ENCODE data around the gene TOR1B. TPM values are rescaled to one million over a fixed set of nuclear protein-coding genes. Genes with fewer than 3 reads are reported as not detected.
A peak's percentile ranks its signal among the peaks of the same experiment; 100 is the strongest.
"Not testable (repeated sequence)": the region's sequence is repeated elsewhere in the genome, so short reads cannot be mapped to it uniquely, and the experiment has no call there.

TOR1B gene
- polyA plus RNA-seq, 1 of the 3 experiments (the other 2 are of a cell fraction), result 37.4 TPM

DNA sequence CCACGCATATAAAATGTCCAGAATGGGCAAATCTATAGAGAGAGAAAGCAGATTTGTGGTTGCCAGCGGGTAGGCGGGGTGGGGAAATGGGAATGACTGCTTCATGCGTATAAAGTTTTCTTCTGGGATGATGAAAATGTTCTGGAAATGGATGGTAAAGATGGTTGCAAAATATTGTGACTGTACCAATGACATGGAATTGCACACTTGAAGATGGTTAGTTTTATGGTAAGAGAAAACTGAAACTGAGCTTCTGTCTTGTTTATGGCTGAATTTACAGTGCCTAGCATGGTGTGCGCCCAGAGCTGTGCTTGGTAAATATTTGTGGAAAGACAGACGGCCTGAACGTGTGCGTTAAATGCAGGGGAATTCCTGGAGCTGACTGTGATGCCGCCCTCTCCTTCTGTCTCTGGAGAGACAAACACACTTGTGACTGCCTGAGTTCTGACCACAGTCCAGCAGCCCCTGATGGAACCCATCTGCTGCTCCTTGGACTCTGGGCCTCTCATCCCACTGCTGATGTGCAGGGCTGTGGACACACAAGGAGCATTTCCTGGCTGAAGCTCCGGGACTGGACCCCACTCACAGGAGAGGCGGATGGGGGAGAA lies 41.6 kb upstream of the TOR1B start:
- Histone ChIP-seq H3K4me3 (ENCODE audit: low read depth in 2 of 2, low read length in 1 of 2) (no peak overlapping the region), H3K9me2 (no peaks in the 10 kb centered on the region), H3K4me2 (no peak overlapping the region), H3K27me3 (ENCODE audit: insufficient read depth) (no peaks in the 10 kb centered on the region), H3K27ac (ENCODE audit: low read depth in 2 of 2, low read length in 1 of 2) (no peak overlapping the region), H3F3A (replicated peaks; ENCODE audit: insufficient read depth) (no peaks in the 10 kb centered on the region), H3K9me3 (no peaks in the 10 kb centered on the region), H3K79me2 (ENCODE audit: insufficient read depth) (no peaks in the 10 kb centered on the region), H2AFZ (ENCODE audit: low read depth) (no peak overlapping the region), H3K4me1 (ENCODE audit: control insufficient read depth in 1 of 2, insufficient read depth in 2 of 2, low read depth in 1 of 2, low read length in 1 of 2) (no peaks in the 10 kb centered on the region; a peak in 1 of 4 replicates), H3K9ac (no peak overlapping the region), H4K20me1 (ENCODE audit: insufficient read depth) (no peaks in the 10 kb centered on the region), H3K36me3 (replicated peaks in 1 of 2; ENCODE audit: control insufficient read depth in 1 of 2, insufficient read depth in 2 of 2, low read length in 1 of 2) (no peaks in the 10 kb centered on the region)
- CTCF ChIA-PET, result interaction anchor here (1.4 kb wide), 1 partner anchor 24 kb away, joined by 5 read pairs; no protein-coding TSS in a partner anchor
- 80% methylated on average over 9 of the region's 11 CpGs for WGBS (ENCODE audit: low lambda C conversion rate)
- TF ChIP-seq TAF1 (IDR thresholded peaks at IDR 0.05; ENCODE audit: borderline replicate concordance, low read depth, low read length) (no peak), GABPA (IDR thresholded peaks at IDR 0.05; ENCODE audit: low read depth) (no peak), NFIC (IDR thresholded peaks at IDR 0.05; ENCODE audit: borderline replicate concordance) (no peak)
- TF ChIP-seq, protein P1, sequence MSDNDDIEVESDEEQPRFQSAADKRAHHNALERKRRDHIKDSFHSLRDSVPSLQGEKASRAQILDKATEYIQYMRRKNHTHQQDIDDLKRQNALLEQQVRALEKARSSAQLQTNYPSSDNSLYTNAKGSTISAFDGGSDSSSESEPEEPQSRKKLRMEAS (IDR thresholded peaks at IDR 0.05; ENCODE audit: low read depth), result no peak
- POLR2A ChIA-PET, result no interaction called here
- no peak for DNase-seq

DNA sequence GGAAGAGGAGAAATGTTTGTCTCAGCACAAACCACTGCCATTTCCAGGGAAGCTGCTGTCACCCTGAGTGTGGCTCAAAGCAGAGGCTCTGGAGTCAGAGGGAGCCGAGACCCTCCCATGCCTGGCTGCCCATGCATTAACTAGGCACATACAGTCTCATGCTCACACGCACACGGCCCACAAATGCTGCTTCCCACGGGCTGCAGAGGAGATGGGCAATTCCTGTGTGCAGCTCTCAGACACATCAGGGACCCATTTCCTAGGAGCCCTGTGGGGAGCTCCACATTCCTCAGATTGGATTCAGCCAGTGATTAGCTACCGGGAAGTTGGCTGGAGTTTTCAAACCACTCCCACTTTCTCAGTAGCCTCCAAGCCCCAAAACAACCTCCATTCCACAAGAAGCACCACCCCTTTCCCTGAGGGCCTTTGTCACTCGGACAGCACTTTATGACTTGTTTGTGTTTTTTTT lies 41.0 kb upstream of the TOR1B start:
- no peak overlapping the region for H3K4me3 ChIP-seq (ENCODE audit: low read depth in 2 of 2, low read length in 1 of 2)
- no peaks in the 10 kb centered on the region for H4K20me1 ChIP-seq (ENCODE audit: insufficient read depth)
- no peaks in the 10 kb centered on the region; a peak in 1 of 4 replicates for H3K4me1 ChIP-seq (ENCODE audit: control insufficient read depth in 1 of 2, insufficient read depth in 2 of 2, low read depth in 1 of 2, low read length in 1 of 2)
- no peaks in the 10 kb centered on the region for H3K9me3 ChIP-seq
- no peak overlapping the region for H3K9ac ChIP-seq
- H3K4me2 ChIP-seq, result no peak overlapping the region
- no peak overlapping the region for H2AFZ ChIP-seq (ENCODE audit: low read depth)
- TF ChIP-seq MEF2A (IDR thresholded peaks at IDR 0.05; ENCODE audit: borderline replicate concordance, low read depth) (no peak), GABPA (IDR thresholded peaks at IDR 0.05; ENCODE audit: low read depth) (no peak), RCOR1 (IDR thresholded peaks at IDR 0.05; ENCODE audit: low read length) (no peak)
- TF ChIP-seq, protein P2, sequence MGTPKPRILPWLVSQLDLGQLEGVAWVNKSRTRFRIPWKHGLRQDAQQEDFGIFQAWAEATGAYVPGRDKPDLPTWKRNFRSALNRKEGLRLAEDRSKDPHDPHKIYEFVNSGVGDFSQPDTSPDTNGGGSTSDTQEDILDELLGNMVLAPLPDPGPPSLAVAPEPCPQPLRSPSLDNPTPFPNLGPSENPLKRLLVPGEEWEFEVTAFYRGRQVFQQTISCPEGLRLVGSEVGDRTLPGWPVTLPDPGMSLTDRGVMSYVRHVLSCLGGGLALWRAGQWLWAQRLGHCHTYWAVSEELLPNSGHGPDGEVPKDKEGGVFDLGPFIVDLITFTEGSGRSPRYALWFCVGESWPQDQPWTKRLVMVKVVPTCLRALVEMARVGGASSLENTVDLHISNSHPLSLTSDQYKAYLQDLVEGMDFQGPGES (IDR thresholded peaks at IDR 0.05; ENCODE audit: low read depth, low read length), result no peak
- no peaks in the 10 kb centered on the region for H3K36me3 ChIP-seq (replicated peaks in 1 of 2; ENCODE audit: control insufficient read depth in 1 of 2, insufficient read depth in 2 of 2, low read length in 1 of 2)
- no peaks in the 10 kb centered on the region for H3F3A ChIP-seq (replicated peaks; ENCODE audit: insufficient read depth)
- H3K79me2 ChIP-seq (ENCODE audit: insufficient read depth), result no peaks in the 10 kb centered on the region
- CTCF ChIA-PET, result interaction anchor here (1.4 kb wide), 1 partner anchor 24 kb away, joined by 5 read pairs; no protein-coding TSS in a partner anchor
- POLR2A ChIA-PET, result no interaction called here
- H3K27me3 ChIP-seq (ENCODE audit: insufficient read depth), result no peaks in the 10 kb centered on the region
- no peak for DNase-seq
- no peak overlapping the region for H3K27ac ChIP-seq (ENCODE audit: low read depth in 2 of 2, low read length in 1 of 2)
- no peaks in the 10 kb centered on the region for H3K9me2 ChIP-seq
- 74% methylated on average over 6 of the region's 6 CpGs for WGBS (ENCODE audit: low lambda C conversion rate)

DNA sequence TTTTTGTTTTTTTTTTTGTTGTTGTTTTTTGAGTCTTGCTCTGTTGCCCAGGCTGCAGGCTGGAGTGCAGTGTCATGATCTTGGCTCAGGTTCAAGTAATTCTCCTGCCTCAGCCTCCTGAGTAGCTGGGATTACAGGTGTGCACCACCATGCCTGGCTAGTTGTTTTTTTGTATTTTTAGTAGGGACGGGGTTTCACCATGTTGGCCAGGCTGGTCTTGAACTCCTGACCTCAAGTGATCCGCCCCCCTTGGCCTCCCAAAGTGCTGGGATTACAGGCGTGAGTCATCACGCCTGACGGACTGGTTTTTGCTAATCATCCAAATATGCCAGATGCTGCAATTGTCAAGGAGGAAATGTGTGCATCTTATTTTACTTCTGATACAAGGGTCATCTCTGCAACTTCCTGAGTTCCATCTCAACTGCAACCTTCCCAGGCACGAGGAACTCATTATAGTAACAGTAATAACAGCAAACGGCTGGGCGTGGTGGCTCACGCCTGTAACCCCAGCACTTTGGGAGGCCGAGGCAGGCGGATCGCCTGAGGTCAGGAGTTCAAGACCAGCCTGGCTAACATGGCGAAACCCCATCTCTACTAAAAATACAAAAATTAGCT lies 40.5 kb upstream of the TOR1B start:
- 73% methylated on average over 13 of the region's 13 CpGs for WGBS (ENCODE audit: low lambda C conversion rate)
- CTCF ChIA-PET, result interaction anchor here (1.4 to 2.4 kb wide), 3 partner anchors 25 to 36 kb away, joined by 5 to 11 read pairs (median 11); no protein-coding TSS in a partner anchor
- H3K9ac ChIP-seq; H2AFZ ChIP-seq (ENCODE audit: low read depth); H3K4me2 ChIP-seq; H3K36me3 ChIP-seq (replicated peaks in 1 of 2; ENCODE audit: control insufficient read depth in 1 of 2, insufficient read depth in 2 of 2, low read length in 1 of 2); H3K4me3 ChIP-seq (ENCODE audit: low read depth in 2 of 2, low read length in 1 of 2); DNase-seq; H3K79me2 ChIP-seq (ENCODE audit: insufficient read depth); H3K4me1 ChIP-seq (ENCODE audit: control insufficient read depth in 1 of 2, insufficient read depth in 2 of 2, low read depth in 1 of 2, low read length in 1 of 2); H3K27me3 ChIP-seq (ENCODE audit: insufficient read depth); H3K27ac ChIP-seq (ENCODE audit: low read depth in 2 of 2, low read length in 1 of 2); H3K9me2 ChIP-seq; H3F3A ChIP-seq (replicated peaks; ENCODE audit: insufficient read depth); H4K20me1 ChIP-seq (ENCODE audit: insufficient read depth); POLR2A ChIA-PET; H3K9me3 ChIP-seq: not testable (repeated sequence)
- TF ChIP-seq FOSL2 (IDR thresholded peaks at IDR 0.05; ENCODE audit: borderline replicate concordance, low read depth) (0 out of 2 replicates have a peak, but pooled peaks have one; percentile 8), TCF12 (IDR thresholded peaks at IDR 0.05) (peak; percentile 43)
